GM13976 (cell line): ENCODE results near the gene ZFPM1.

Source experiments
- DNase-seq: peaks from one replicate; pipeline ENCODE4 v3.0.0; 2012; ENCODE audit warnings: low spot score
- in situ Hi-C: fragments of 300-500 bp; cut with MboI; formaldehyde crosslinking; loops from one replicate; pipeline ENCODE4 v1.12.0; 2022; ENCODE audit warnings: low sequenced_read_pairs, mixed read lengths, inconsistent platforms; ENCODE audit not compliant: unreplicated experiment
- TF ChIP-seq, protein P1 (sequence below): IDR thresholded peaks from 2 replicates; pipeline ENCODE4 v1.5.1; 2012; ENCODE audit warnings: borderline replicate concordance, mild to moderate bottlenecking; ENCODE audit not compliant: insufficient read depth; ENCODE audit errors: extremely low read depth, missing control alignments, control extremely low read depth

Gene ZFPM1

GRCh38 chr16:88541831-88542616 is 88.9 kb downstream of the ZFPM1 start:
- TF ChIP-seq, protein P1, sequence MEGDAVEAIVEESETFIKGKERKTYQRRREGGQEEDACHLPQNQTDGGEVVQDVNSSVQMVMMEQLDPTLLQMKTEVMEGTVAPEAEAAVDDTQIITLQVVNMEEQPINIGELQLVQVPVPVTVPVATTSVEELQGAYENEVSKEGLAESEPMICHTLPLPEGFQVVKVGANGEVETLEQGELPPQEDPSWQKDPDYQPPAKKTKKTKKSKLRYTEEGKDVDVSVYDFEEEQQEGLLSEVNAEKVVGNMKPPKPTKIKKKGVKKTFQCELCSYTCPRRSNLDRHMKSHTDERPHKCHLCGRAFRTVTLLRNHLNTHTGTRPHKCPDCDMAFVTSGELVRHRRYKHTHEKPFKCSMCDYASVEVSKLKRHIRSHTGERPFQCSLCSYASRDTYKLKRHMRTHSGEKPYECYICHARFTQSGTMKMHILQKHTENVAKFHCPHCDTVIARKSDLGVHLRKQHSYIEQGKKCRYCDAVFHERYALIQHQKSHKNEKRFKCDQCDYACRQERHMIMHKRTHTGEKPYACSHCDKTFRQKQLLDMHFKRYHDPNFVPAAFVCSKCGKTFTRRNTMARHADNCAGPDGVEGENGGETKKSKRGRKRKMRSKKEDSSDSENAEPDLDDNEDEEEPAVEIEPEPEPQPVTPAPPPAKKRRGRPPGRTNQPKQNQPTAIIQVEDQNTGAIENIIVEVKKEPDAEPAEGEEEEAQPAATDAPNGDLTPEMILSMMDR = no peak
- DNase-seq = no peak
- in situ Hi-C loops = loop anchor here (25.0 kb wide), 1 partner anchor 105 kb away; no protein-coding TSS in a partner anchor

GRCh38 chr16:88543230-88543813 is 90.2 kb downstream of the ZFPM1 start:
- no peak for DNase-seq
- TF ChIP-seq, protein P1 = no peak
- in situ Hi-C loops = loop anchor here (25.0 kb wide), 1 partner anchor 106 kb away; no protein-coding TSS in a partner anchor

DNA sequence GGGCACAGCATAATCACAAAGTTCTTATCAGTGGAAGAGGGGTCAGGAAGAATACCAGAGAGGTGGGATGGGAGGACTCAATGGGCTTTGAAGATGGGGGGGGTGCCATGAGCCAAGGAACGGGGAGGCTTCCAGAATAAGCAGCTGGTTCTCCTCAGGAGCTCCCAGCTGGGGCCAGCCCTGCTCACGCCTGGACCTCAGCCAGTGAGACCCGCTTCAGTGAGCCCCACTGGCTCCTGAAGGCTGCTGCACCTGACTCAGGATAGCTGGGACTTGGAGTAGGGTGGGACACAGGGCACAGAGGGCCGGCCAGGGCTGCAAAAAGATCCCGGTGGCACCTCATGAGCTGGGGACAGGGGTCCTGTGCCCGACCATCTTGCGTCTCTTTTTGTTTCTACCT is 92.7 kb downstream of the ZFPM1 start:
- DNase-seq = no peak
- in situ Hi-C loops = loop anchor here (25.0 kb wide), 1 partner anchor 108 kb away; no protein-coding TSS in a partner anchor
- TF ChIP-seq, protein P1 = no peak

DNA sequence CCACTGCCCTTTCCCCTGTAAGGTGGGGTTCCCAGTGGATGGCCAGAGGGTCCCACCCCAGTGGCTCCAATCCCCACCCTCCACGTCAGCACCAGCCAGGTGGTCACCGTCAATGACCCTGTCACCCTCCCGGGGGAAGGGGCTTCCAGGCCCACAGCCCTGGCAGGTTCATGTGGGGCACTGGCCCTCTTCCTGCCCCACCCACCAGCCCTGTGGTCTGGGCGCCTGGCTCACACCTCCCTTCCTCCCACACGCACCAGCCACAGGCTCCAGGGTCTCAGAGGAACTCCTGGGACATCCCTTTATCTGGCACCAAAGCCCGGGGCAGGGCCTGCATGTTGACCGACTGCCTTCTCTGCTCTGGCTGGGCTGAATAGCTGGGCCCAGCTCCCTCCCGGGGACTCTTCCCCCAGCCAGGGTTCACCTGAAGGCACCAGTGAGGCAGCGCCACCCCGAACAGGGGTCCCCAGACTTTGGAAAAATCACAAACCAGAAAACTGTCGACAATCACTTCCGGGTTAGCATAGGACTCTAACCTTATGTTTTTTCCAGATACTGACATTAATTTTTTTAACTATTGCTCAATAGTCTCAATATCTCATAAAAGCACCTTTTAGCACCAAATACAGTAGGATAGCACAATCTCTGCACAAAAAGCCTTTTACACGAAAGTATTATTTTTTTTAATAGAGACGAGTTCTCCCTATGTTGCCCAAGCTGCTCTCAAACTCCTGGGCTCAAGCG is 95.2 kb downstream of the ZFPM1 start:
- TF ChIP-seq, protein P1 = no peak
- in situ Hi-C loops = loop anchor here (25.0 kb wide), 1 partner anchor 111 kb away; no protein-coding TSS in a partner anchor
- no peak for DNase-seq

DNA sequence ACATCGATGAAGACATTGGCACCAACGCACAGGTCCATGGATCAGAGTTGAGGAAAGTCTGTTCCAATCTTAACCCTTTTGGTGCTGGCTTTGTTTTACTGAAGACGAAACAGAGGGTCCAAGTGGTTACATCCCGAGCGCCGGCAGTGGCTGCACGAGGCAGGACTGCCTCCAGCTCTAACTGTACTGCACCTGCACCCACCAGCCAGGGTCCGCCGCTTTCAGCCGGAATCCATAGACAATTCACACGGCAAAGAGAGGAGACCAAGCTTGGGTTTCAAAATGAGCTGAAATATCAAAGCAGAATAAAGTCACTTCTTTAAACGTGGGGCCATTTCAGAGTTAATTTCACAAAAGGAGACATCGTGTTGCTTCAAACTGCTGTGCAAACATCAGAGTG is 95.9 kb downstream of the ZFPM1 start:
- no peak for DNase-seq
- TF ChIP-seq, protein P1 = no peak
- in situ Hi-C loops = loop anchor here (25.0 kb wide), 1 partner anchor 112 kb away; no protein-coding TSS in a partner anchor

DNA sequence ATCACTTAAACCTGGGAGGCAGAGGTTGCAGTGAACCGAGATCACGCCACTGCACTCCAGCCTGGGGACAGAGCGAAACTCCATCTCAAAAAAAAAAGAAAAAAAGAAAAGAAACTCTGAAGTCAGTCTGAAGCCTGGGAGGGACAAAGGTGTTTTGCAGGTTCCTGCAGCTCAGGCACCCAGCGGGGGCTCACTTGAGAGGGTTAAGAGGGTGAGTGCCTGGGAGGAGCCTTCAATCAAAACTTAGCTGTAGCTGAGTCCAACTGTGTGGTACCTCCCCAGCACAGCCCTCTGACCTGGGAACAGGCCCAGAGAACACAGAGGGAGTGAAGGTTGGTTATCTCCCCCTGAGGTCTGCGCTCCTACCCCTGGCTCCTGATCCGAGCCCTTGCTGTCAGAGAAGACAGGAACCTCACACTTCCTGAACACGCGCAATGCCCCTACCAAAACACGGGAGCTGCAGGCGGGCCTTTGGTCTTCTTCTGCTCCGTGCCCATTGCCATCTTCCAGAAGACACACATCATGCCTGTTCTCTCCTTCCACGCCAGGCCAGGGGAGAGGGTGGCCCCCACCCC is 96.7 kb downstream of the ZFPM1 start:
- TF ChIP-seq, protein P1 = no peak
- in situ Hi-C loops = loop anchor here (25.0 kb wide), 2 partner anchors 112 to 362 kb away; no protein-coding TSS in a partner anchor
- no peak for DNase-seq
